Upper lobe of right lung (tissue), 1 donor: Measurements from ENCODE around the gene MAP4K5. TPM values are rescaled to one million over a fixed set of nuclear protein-coding genes. Genes with fewer than 3 reads are reported as not detected.

Experiments used
- ATAC-seq: fragments of 200-7000 bp; cut with Tn5 transposase; one replicate; pipeline ENCODE4 v1.9.1; 2020; ENCODE audit warnings: mild to moderate bottlenecking, moderate library complexity
- DNase-seq: peaks from one replicate; pipeline ENCODE4 v3.0.0-alpha.2; 2020
- H3K27ac ChIP-seq: fragments of 200-600 bp; one replicate; pipeline ENCODE4 v1.8.0; 2022
- H3K27me3 ChIP-seq: fragments of 200-600 bp; one replicate; pipeline ENCODE4 v1.8.0; 2022; ENCODE audit warnings: mild to moderate bottlenecking
- H3K36me3 ChIP-seq: fragments of 200-600 bp; one replicate; pipeline ENCODE4 v1.8.0; 2022
- H3K4me1 ChIP-seq: fragments of 200-600 bp; one replicate; pipeline ENCODE4 v1.8.0; 2022
- H3K4me3 ChIP-seq: fragments of 200-600 bp; one replicate; pipeline ENCODE4 v1.8.0; 2022; ENCODE audit warnings: mild to moderate bottlenecking
- H3K9me3 ChIP-seq: fragments of 200-600 bp; one replicate; pipeline ENCODE4 v1.8.0; 2022
- CTCF ChIP-seq: fragments of 200-600 bp; IDR thresholded peaks from one replicate; pipeline ENCODE4 v1.8.0; 2022; ENCODE audit warnings: antibody characterized with exemption
- intact Hi-C: fragments of 100-400 bp; cut with DNase I; formaldehyde crosslinking; loops from one replicate; pipeline ENCODE4 v1.11.0; 2022
- total RNA-seq: library from RNA; stranded (reverse); fragmentation: NEBNext Ultra II Directional; extraction: Animal tissue kit (Norgen Biotek cat#: 25700); gene quantifications from one replicate; pipeline ENCODE4 v1.2.1, GENCODE V29; 2021
- donor health status: DM: no; HTN: yes; CAD: no; lungs with severe emphysema.

Gene MAP4K5
- total RNA-seq, 1 donor from 2014 or later: 46.3 TPM

DNA sequence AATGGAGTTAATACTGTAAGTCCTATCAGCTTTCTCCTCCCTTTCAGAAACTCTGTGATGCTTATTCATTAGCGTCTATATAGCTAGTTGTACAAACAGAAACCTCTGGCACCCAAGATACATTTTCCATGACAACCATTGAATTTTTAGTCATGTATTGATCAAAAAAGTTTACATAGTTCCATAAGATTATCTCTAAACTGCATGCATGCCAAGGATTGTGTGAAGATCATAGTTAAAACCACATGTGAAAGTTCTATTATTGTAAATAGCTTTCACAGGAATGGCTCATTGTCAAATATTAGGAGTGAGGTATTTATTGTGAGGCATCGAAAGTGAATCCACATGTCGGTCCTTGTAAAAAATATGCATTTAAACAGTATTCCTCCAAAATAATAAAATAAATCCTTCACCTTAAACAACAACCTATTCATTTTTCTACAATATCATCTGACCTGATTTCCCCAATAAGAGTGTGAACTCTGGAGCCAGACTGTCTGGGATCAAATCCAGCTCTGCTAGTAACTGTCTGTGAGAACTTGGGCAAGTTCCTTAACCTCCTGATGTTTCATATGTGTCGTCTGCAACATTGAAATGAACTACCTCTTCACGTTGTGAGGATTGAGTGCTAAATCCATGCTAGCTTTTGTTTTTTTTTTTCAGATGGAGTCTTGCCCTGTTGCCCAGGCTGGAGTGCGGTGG lies 125.1 kb downstream of the MAP4K5 start:
- H3K36me3 ChIP-seq: no peaks in the 10 kb centered on the region
- ATAC-seq (no peak), DNase-seq (no peak)
- intact Hi-C loops: no loop called here
- no peak overlapping the region for H3K27ac ChIP-seq
- H3K27me3 ChIP-seq: no peaks in the 10 kb centered on the region
- TF ChIP-seq CTCF: no peak
- H3K4me1 ChIP-seq: peaks cover 13% of the 10 kb centered on the region
- no peaks in the 10 kb centered on the region for H3K9me3 ChIP-seq
- no peak overlapping the region for H3K4me3 ChIP-seq

DNA sequence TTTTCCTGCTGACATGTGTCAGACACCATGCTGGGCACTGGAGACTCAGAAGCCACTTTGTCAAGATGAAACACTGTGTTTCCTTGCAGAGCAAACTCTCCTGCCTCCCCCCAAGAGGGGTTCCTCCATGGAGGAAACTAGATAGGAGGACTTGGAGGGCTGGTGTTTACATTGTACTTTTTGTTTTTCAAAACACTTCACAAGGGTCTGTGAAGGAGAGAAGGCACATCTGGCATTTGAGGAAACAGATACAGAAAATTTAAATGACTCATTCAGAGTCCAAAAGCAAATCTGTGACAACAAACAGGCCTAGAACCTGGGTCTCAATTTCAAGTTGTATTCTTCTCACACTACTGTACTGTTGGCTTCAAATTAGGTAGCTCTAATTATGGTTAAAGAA lies 128.9 kb downstream of the MAP4K5 start:
- H3K4me1 ChIP-seq: peaks cover 22% of the 10 kb centered on the region
- TF ChIP-seq CTCF: no peak
- intact Hi-C loops: no loop called here
- peak; percentile 53 for ATAC-seq
- DNase-seq: no peak
- H3K36me3 ChIP-seq: no peaks in the 10 kb centered on the region
- no peak overlapping the region for H3K27ac ChIP-seq
- no peak overlapping the region for H3K4me3 ChIP-seq
- no peaks in the 10 kb centered on the region for H3K27me3 ChIP-seq
- H3K9me3 ChIP-seq: no peaks in the 10 kb centered on the region

DNA sequence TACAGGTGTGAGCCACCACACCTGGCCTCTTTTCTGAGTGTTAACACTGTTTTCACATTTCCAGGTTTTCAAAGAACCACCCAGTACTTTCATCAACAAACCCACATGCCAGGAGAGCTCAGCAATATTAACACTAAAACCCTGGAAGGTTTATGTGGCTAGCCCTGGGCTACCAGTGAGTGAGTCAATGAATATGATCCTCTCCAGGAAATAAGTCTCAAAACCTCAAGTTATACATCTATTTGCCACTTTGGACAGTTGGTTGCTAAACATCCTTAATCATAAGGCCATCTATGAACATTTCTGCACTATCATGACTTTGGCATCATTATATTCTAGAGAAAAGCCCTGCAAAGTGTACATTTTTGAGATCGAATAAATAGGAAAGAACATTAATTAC lies 129.4 kb downstream of the MAP4K5 start:
- ATAC-seq: no peak
- H3K4me1 ChIP-seq: peaks cover 22% of the 10 kb centered on the region
- H3K4me3 ChIP-seq: no peak overlapping the region
- no peak for TF ChIP-seq CTCF
- no peak overlapping the region for H3K27ac ChIP-seq
- no peaks in the 10 kb centered on the region for H3K27me3 ChIP-seq
- no peak for DNase-seq
- no peaks in the 10 kb centered on the region for H3K9me3 ChIP-seq
- no peaks in the 10 kb centered on the region for H3K36me3 ChIP-seq
- intact Hi-C loops: no loop called here

DNA sequence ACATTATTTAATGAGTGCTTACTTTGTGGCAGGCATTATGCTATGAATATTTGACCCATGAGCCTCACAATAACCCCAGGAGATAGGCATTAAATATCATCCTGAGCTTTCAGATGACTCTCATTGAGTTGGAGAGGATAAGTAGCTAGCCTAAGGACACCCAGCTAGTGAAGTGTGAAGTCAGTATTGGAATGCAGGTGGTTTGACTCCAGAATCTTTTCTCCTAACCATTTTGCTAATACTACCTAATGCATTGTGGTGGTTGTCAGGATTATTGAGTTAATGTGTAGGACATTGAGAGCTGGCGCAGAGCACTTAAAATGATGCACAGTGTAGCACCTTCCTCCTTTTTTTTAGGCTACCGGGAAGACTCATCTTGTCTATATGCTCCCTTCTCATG lies 131.9 kb downstream of the MAP4K5 start:
- H3K36me3 ChIP-seq: no peaks in the 10 kb centered on the region
- no peak for DNase-seq
- H3K4me1 ChIP-seq: peaks cover 34% of the 10 kb centered on the region
- H3K27me3 ChIP-seq: no peaks in the 10 kb centered on the region
- H3K4me3 ChIP-seq: no peak overlapping the region
- TF ChIP-seq CTCF: no peak
- intact Hi-C loops: no loop called here
- no peaks in the 10 kb centered on the region for H3K9me3 ChIP-seq
- ATAC-seq: no peak
- no peak overlapping the region for H3K27ac ChIP-seq

GRCh38 chr14:50399251-50400032 lies 132.9 kb downstream of the MAP4K5 start:
- Histone ChIP-seq H3K9me3 (no peaks in the 10 kb centered on the region), H3K36me3 (no peaks in the 10 kb centered on the region), H3K4me1 (peaks cover 34% of the 10 kb centered on the region), H3K4me3 (no peak overlapping the region), H3K27ac (no peak overlapping the region), H3K27me3 (no peaks in the 10 kb centered on the region)
- ATAC-seq: no peak
- TF ChIP-seq CTCF: no peak
- no peak for DNase-seq
- intact Hi-C loops: loop anchor here (10.0 kb wide), 1 partner anchor 65 kb away; no protein-coding TSS in a partner anchor
